Embryonic facial prominence (tissue), 1 donor: ENCODE measurements around the gene ARHGEF16.

Experiments
- DNase-seq: peaks from one replicate; pipeline ENCODE4 v3.0.0-alpha.2; 2016; ENCODE audit errors: extremely low spot score

The ARHGEF16 gene

DNA sequence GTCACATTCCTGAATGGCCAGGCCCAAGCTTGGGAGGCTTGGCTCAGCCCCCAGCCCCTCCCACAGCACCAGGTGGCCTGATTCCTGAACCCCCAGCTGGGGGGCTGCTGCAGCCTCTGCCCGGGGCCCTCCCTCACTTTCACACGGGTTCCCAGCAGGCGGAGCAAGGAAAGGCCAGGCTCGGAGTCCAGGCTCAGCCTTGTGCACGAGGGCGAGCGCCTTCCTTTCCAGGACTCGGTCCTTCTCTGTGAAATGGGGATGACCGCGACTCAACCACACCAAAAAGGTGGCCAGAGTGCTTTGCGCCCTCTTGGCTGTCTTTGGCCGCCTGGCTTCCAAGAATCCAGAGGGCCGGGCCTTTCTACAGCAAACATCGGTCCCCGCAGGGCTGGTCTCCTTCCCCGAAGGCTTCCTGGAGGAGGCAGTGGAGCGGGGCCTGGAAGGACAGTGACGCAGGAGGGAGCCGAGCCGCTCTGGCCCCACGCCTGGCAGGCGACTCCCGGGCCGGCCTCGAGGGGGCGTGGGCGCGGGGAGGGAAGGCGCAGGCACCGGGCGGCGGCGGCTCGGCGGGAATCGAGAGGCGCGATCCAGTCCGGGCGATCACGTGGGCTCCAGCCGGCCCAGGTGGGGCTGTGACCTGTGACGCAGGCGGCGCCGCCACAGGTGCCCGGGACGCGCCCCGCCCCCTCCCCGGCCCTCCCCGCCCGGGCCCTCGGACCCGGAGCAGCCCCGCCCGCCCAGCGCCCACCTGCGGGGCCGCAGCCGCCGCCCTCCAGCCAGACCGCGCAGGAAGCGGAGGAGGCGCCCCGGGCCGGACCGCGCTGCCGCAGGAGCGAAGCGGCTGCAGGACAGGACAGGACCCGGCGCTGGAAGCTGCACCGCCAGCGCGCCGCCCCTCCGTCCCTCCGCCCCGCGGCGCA is at the start of gene ARHGEF16:
Gene ARHGEF16, plus strand, starts transcription at position 775 of the 920 bp plus-strand sequence. CDS start 8,420 bp downstream, outside the sequence.
- no peak for DNase-seq

DNA sequence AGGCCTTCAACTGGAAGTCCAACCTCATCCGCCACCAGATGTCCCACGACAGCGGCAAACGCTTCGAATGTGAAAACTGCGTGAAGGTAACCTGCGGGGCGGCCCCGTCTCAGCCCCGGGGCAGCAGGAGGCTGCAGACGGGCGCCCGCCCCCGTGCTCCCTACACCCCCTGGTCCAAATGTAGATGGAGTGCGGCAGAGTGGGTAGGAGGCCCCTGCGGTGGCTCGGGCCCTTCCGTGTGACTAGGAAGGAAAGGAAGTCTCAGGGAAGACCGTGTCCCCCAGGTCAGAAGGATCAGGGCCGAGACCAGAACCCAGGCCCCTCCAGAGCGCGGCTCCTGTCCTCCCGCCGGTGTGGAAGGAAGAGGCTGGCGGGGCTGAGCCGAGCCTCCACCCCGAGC is 49.7 kb upstream of the ARHGEF16 start:
- no peak for DNase-seq

DNA sequence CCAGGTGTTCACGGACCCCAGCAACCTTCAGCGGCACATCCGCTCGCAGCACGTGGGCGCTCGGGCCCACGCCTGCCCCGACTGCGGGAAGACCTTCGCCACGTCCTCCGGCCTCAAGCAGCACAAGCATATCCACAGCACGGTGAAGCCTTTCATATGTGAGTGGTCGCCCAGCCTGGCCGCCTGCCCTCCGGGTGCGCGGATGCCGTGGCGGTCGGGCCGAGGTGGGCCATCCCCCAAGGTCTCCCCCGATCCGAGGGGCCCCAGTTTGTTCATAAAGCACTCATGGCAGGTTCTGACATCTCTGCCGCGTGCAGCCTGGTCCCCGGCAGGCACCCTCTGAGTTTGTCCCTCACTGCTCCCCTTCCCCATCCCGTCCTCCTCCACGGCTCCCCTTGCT is 49.0 kb upstream of the ARHGEF16 start:
- no peak for DNase-seq

DNA sequence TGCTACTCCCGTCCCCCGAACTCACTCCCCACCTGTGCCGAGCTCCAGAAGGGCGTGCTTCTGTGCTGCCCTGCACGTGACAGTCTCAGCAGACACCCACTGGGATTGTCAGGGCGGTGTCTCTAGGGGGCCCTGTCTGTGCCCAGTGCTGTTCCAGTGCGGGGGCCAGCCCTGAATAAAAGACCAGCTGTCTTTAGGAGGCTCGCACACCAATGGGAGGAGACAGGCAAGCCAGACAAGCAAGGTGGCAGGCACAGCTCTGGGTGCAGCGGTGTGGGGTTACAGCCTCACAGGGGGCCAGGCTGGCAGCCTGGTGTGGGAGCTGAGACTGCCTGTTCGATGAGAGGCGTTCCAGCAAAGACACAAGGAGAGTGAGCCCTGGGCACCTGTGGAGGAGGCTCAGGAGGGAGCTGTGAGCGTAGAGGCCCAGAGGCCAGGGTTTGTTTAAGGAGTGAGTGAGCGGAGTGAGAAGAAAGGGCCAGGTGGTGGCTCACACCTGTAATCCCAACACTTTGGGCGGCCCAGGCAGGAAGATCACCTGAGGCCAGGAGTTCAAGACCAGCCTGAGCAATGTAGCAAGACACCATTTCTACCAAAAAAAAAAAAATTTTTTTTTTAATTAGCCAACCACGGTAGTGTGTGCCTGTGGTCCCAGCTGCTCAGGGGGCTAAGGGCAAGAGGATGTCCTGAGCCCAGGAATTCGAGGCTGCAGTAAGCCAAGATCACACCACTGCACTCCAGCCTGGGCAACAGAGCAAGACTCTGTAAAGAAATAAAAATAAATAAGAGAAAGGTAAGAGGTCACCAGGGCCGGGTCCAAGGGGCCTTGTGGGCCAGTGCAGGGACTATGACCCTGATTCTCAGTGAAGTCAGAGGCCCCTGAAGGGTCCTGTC is 48.2 kb upstream of the ARHGEF16 start:
- no peak for DNase-seq

- DNase-seq: no peak
Measured at GRCh38 chr1:3407021-3407420, 47.4 kb upstream of the ARHGEF16 start.

GRCh38 chr1:3408751-3409266 is 45.7 kb upstream of the ARHGEF16 start:
- DNase-seq: no peak

DNA sequence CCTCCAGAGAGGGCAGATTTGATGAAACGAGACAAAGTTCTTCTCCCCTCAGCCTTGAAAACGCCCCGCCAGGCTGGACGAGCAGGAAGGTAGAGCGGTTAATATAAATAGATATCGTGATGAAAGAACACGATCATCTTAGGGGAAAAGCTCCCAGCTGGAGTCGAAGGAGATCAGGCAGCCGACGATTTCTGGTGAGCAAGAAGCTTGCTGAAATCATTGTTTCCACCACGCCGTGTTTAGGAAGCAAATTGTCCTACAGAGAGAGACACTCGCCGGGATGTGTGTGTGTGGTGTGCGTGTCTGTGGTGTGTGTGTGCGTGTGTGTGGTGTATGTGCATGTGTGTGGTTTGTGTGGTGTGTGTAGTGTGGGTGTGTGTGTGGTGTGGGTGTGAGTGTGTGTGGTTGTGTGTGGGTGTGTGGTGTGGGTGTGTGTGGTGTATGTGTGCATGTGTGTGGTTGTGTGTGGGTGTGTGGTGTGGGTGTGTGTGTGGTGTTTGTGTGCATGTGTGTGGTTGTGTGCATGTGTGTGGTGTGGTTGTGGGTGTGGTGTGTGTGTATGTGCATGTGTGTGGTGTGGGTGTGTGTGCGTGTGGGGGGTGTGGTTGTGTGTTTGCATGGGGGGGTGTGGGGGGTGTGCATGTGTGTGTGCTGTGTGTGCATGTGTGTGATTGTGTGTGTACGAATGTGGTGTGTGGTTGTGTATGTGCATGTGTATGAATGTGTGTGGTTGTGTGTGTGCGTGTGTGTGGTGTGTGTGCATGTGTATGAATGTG is 44.9 kb upstream of the ARHGEF16 start:
- DNase-seq: no peak

DNA sequence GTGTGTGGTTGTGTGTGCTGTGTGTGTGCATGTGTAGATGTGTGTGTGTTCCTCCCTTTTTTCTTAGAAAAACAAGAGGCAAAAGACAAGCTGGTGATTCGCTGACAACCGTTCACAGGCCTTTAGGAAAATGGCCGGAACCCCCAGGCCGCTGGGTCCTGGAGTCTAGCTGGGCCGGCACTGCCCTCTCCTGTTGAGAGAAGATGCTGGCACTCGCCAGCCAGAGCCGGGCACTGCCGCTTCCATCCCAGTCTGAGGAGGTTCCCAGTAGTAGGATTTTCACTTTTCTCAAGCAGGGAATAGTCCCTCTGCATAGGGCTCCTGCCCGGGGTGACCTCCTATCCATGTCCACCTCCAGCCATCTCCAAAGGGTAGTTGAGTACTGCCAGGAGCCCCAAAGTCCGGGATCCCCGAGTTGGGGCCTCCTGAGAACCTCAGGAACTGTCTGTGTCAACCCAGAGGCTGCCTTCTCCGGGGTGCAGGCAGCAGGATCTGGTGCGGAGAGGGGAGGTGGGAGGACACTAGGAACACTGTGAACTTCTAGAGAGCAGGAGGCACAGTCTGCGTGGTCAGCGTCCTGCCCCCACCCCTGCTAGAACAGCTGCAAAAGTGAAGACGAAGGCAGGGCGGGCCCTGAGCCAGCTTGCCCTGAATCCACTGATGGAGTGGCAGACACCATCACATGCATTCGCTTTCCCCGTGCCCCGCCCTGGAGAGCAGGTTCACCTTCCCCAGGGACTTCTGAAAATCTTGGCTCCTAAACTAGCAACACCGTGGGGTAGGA is 44.1 kb upstream of the ARHGEF16 start:
- DNase-seq: peak; percentile 32

GRCh38 chr1:3411806-3412205 is 42.7 kb upstream of the ARHGEF16 start:
- DNase-seq: no peak

GRCh38 chr1:3412376-3412775 is 42.1 kb upstream of the ARHGEF16 start:
- DNase-seq: no peak

DNA sequence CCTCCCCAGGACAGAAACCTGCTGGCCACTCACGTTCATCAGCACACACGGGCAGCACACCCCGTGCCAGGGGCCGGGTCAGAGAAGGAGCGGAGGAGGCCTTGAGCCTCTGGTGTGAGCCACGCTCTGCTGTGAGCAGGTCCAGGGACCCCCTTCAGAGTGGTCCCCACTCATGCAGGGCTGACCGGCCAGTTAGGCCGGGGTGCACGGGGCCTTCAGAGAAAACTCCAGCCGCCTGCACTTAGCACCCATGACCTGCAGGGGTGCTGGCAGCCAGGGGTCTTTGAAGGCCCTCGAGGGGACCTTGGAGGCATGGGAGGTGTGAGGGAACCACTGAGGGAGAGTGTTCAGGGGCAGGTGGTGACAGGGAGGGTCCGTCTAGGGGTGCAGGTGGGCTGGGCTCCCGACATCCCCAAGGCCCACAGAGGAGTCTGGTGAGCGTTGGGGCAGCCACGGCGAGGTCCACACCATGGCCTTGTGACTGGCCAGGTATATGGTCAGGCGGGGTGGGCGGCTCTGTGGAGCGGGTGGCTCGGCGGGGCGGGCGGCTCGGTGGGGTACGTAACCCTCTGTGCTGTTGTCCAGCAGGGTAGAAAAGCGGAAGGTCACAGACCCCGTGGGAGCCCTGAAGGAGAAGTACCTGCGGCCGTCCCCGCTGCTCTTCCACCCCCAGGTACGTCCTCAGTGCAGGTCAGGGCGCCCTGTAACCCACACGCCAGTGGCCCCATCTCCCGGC is 40.3 kb upstream of the ARHGEF16 start:
- no peak for DNase-seq

DNA sequence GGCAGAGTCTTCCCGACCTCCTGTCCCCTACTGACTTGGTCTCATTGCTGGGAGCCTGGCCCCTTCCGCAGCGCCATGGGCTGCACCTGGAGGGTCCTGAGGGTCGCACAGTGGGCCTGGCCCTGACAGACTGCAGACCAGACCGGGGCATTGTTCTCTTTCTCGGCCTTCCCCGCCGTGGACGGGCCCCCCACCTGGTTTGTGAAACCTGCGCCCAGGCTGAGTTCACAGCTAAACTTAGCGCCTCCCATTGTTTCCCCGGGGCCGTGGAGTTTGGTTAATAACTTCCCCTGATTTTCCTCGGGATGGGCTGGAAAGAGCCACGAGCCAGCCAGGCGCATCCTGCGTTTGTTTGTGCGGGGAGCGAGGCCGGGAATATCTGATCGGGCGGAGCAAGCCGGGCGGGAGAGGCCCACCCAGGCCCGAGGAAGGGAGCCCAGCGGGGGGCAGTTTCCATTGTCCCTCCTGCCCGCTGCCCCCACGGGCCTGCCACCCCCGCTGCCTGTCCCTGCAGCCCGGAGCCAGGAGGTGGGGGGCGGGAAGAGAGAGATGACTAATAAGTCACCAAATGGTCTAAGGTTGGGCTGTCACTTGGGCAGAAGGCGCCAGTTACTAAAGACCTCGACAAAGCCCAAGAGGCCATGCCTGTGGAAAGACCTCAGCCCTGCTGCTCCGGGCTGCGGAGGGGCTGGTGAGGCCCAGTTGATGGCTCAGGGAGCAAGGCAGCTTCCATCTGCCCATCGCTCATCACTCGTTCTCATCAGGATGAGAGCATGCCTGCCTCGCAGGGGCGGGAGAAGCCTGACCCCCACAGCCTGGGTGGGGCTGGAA is 39.0 kb upstream of the ARHGEF16 start:
- DNase-seq: no peak

DNA sequence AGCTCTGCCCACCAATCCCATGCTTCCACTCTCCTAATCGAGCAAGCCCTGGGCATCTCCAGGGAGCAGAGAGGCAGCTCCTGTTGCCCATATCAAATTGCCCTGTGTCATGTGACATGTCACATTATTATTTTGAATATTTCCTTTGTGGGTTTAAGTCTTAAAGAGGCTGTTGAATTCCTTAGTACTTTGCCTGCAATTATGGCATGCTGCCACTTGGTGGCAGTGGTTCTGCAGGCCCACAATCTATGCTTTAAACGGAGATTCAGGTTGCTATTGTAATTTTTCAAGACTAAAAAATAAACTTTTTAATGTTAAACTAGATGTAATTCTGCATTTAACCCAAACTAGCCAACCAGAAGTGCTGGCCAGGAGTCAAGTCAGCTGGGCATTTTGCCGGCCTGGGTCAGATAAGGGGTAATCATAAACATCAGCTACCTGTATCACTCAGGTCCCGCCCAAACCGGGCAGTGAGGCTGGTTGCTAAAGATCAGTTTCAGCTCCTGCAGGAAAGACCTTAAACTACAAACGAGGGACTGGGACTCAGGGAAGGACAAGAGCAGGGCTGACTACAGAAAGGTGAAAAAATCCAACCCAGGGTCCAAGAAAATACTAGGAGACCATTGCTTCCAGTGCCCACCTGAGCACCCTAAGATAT is 37.3 kb upstream of the ARHGEF16 start:
- no peak for DNase-seq

DNA sequence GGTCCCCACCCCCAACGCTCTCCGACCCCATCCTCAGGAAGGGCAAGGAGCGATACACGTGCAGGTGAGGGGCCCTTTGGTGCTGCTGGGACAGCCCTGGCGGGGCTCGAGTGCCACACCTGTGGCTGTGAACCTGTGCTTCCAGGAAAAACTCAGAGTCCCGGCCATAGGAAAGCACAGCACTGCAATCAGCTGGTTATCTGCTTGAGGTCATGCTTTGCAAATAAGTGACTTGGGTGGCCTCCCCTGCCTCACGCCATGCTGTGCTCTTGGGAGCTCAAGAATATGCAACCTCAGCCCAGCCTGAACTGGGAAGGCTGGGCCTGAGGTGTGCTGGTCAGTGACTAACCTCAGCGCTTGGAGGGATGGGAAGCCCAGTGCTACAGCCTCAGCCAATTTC is 36.5 kb upstream of the ARHGEF16 start:
- no peak for DNase-seq

DNA sequence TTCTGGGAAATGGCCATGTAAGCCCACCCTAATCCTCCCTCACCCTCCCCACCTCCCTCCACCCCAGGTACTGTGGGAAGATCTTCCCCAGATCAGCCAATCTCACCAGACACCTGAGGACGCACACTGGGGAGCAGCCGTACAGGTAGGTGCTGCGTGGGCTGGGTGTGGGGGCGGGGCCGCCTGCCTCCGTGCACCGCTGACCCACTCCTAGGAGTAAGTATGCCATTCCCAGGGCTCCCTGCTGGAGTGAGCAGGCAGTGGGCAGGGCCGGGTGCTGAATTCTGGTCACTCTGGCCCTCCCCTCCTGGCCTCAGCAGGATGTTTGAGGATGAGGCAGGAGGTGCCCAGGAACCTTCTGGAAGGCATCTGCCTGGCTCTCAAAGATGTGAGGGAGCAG is 35.9 kb upstream of the ARHGEF16 start:
- DNase-seq: no peak

- no peak for DNase-seq
Measured at GRCh38 chr1:3419415-3420204, 34.9 kb upstream of the ARHGEF16 start.

- no peak for DNase-seq
Measured at GRCh38 chr1:3420218-3420951, 34.1 kb upstream of the ARHGEF16 start.
